Upper lobe of left lung (tissue), 6 donors: ENCODE measurements around the gene AIMP2. TPM values are rescaled to one million over a fixed set of nuclear protein-coding genes. Genes with fewer than 3 reads are reported as not detected.
"Not testable (repeated sequence)": the region's sequence is repeated elsewhere in the genome, so short reads cannot be mapped to it uniquely, and the experiment has no call there.

Source experiments
- ATAC-seq, 2 donors: fragments of 200-7000 bp; cut with Tn5 transposase; one replicate each; pipeline ENCODE4 v1.9.1; 2022; ENCODE audit warnings: mild to moderate bottlenecking in 2 of 2, moderate library complexity in 2 of 2; ENCODE audit not compliant: low FRiP score in 2 of 2
- DNase-seq, 2 donors: peaks; one replicate each; pipeline ENCODE4 v3.0.0-alpha.2; 2019 to 2020
- H3K27ac ChIP-seq, 4 donors: fragments of 200-600 bp; sonication (generic); one replicate each; pipeline ENCODE4 v1.5.1; 2016 to 2019
- H3K27me3 ChIP-seq, 4 donors: fragments of 200-600 bp; sonication (generic); one replicate each; pipeline ENCODE4 v1.5.1; 2017 to 2019
- H3K36me3 ChIP-seq, 4 donors: fragments of 200-600 bp; sonication (generic); one replicate each; pipeline ENCODE4 v1.5.1; 2016 to 2019
- H3K4me1 ChIP-seq, 4 donors: fragments of 200-600 bp; sonication (generic); one replicate each; pipeline ENCODE4 v1.5.1; 2018 to 2019
- H3K4me3 ChIP-seq, 4 donors: fragments of 200-600 bp; sonication (generic); one replicate each; pipeline ENCODE4 v1.5.1; 2017 to 2019; ENCODE audit warnings: mild to moderate bottlenecking in 2 of 4, moderate library complexity in 1 of 4
- H3K9me3 ChIP-seq, 4 donors: fragments of 200-600 bp; sonication (generic); one replicate each; pipeline ENCODE4 v1.5.1; 2018 to 2019
- CTCF ChIP-seq, 6 experiments: fragments of 450-650 bp in 4 of 6; fragments of 200-600 bp in 2 of 6; sonication (generic) in 2 of 6; IDR thresholded peaks; one replicate each; pipeline ENCODE4 v1.5.1; 2016 to 2019; ENCODE audit warnings: antibody characterized with exemption in 6 of 6
- EP300 ChIP-seq, 4 donors: sonication (generic); formaldehyde crosslinking; IDR thresholded peaks; one replicate each; pipeline ENCODE4 v1.5.1; 2017; ENCODE audit warnings: antibody characterized with exemption in 4 of 4, control low read depth in 2 of 4
- POLR2A ChIP-seq, 4 donors: fragments of 450-650 bp; IDR thresholded peaks; one replicate each; pipeline ENCODE4 v1.5.1; 2016 to 2017; ENCODE audit warnings: antibody characterized with exemption in 4 of 4, mild to moderate bottlenecking in 2 of 4
- POLR2AphosphoS5 ChIP-seq, 2 donors: sonication (generic); formaldehyde crosslinking; IDR thresholded peaks; one replicate each; pipeline ENCODE4 v1.5.1; 2017; ENCODE audit warnings: antibody characterized with exemption in 2 of 2
- WGBS, 2 donors: methylation state at CpG; one replicate each; pipeline ENCODE4 v1.1.5; 2017 to 2018; 5-methylcytosine and 5-hydroxymethylcytosine counted together
- total RNA-seq, 6 donors: library from RNA; depleted of rRNA in 4 of 6; stranded (reverse); fragments of >200 nt in 4 of 6; gene quantifications; one replicate each; pipeline versions ENCODE4 v1.1.0 to v1.2.1, GENCODE V29; 2016 to 2021
- donor health status: DM: no; HTN: no; CAD: no; lungs with moderate emphysema.
- donor health status: DM: no; HTN: yes; CAD: no; lungs with severe emphysema.

The AIMP2 gene
- 10 to 100 TPM in 5 of 6 donors, 1 to 10 TPM in 1; 8.4 to 58.1 (median 25.3) TPM for total RNA-seq

- Histone ChIP-seq H3K9me3 (no peaks in the 10 kb centered on the region), H3K36me3 (peaks cover 0 to 9% (median 0%) of the 10 kb centered on the region in 4 donors), H3K4me1 (peaks cover 10 to 40% (median 21%) of the 10 kb centered on the region in 4 donors), H3K4me3 (peak within 1 kb of the TSS; percentile 60 to 81 (median 76)), H3K27me3 (no peaks in the 10 kb centered on the region), H3K27ac (peak within 1 kb of the TSS; percentile 91 to 96 (median 92))
- 0 to 2% methylated on average over 23 to 66 of the region's 84 CpGs for WGBS, 2 donors
- TF ChIP-seq POLR2A (IDR thresholded peaks at IDR 0.05) = peak in 3 of 4 donors; percentile 53 to 85 (median 76)
- TF ChIP-seq CTCF (IDR thresholded peaks at IDR 0.05) = peak in 2 of 6 experiments; percentile 13 to 28
- peak; percentile 64 to 79 for TF ChIP-seq POLR2AphosphoS5 (IDR thresholded peaks at IDR 0.05)
- peak in 1 of 4 donors; percentile 20 for TF ChIP-seq EP300 (IDR thresholded peaks at IDR 0.05)
- DNase-seq = peak; percentile 96 to 97
- ATAC-seq = peak; percentile 98
These were observed at the start of gene AIMP2, which contains the start of gene PMS2 for GRCh38 chr7:6008668-6009611. AIMP2 (plus strand) TSS chr7:6009272; CDS start chr7:6009364, 92 bp downstream. PMS2 (minus strand) TSS chr7:6009049; CDS start chr7:6009019, 30 bp downstream.

- ATAC-seq, H3K9me3 ChIP-seq, DNase-seq, H3K27ac ChIP-seq, H3K27me3 ChIP-seq, H3K4me3 ChIP-seq, H3K36me3 ChIP-seq, H3K4me1 ChIP-seq: not testable (repeated sequence)
- no CpG with 5 or more reads among the region's 13 CpGs for WGBS, 2 donors
These were observed 45.9 kb upstream of the AIMP2 start for GRCh38 chr7:5963205-5963604.

GRCh38 chr7:5963810-5964209 is 45.3 kb upstream of the AIMP2 start:
- H3K27me3 ChIP-seq, H3K36me3 ChIP-seq, H3K4me3 ChIP-seq, H3K27ac ChIP-seq, DNase-seq, H3K9me3 ChIP-seq, ATAC-seq, H3K4me1 ChIP-seq: not testable (repeated sequence)
- 87 to 88% methylated on average over 3 to 4 of the region's 7 CpGs for WGBS, 2 donors

- peak in 1 of 2 donors; percentile 61 for ATAC-seq
- not testable (repeated sequence) for DNase-seq
These were observed 38.6 kb upstream of the AIMP2 start, which contains the start of gene RSPH10B for GRCh38 chr7:5970347-5970911. RSPH10B (minus strand) TSS chr7:5970689; CDS start chr7:5967116, 3,573 bp downstream.

GRCh38 chr7:5973580-5973979 is 35.5 kb upstream of the AIMP2 start:
- H3K27me3 ChIP-seq, H3K4me1 ChIP-seq, H3K27ac ChIP-seq, H3K4me3 ChIP-seq, H3K9me3 ChIP-seq, DNase-seq, ATAC-seq: not testable (repeated sequence)
- peaks cover 0 to 14% (median 3%) of the 10 kb centered on the region in 4 donors for H3K36me3 ChIP-seq
- no CpG with 5 or more reads among the region's 8 CpGs for WGBS, 2 donors

More at GRCh38 chr7:5970347-5970911, 38.6 kb upstream of the AIMP2 start, which contains the start of gene RSPH10B:
- H3K27me3 ChIP-seq, H3K4me1 ChIP-seq, H3K36me3 ChIP-seq, H3K27ac ChIP-seq, H3K4me3 ChIP-seq, H3K9me3 ChIP-seq: not testable (repeated sequence)
- WGBS, 2 donors = 20% methylated on average over 1 of the region's 43 CpGs; no CpG with 5 or more reads in 1 of the 2 donors

GRCh38 chr7:5979680-5980314 is 29.3 kb upstream of the AIMP2 start:
- DNase-seq, ATAC-seq, H3K4me1 ChIP-seq, H3K4me3 ChIP-seq, H3K9me3 ChIP-seq, H3K27ac ChIP-seq, H3K27me3 ChIP-seq: not testable (repeated sequence)
- H3K36me3 ChIP-seq = peaks cover 0 to 23% (median 3%) of the 10 kb centered on the region in 4 donors
- WGBS, 2 donors = 74% methylated on average over 3 of the region's 12 CpGs; no CpG with 5 or more reads in 1 of the 2 donors

- peak in 1 of 2 donors; percentile 32 for DNase-seq
- not testable (repeated sequence) for H3K4me1 ChIP-seq, H3K9me3 ChIP-seq, H3K27me3 ChIP-seq, ATAC-seq, H3K27ac ChIP-seq, H3K4me3 ChIP-seq
- H3K36me3 ChIP-seq = peaks cover 9 to 50% (median 27%) of the 10 kb centered on the region in 4 donors
- 92 to 93% methylated on average over 15 of the region's 15 CpGs for WGBS, 2 donors
These were observed 22.0 kb upstream of the AIMP2 start for GRCh38 chr7:5987061-5987460.
